ENCODE measurements around the gene NTN5. TPM values are rescaled to one million over a fixed set of nuclear protein-coding genes. Genes with fewer than 3 reads are reported as not detected.
"Not testable (repeated sequence)": the region's sequence is repeated elsewhere in the genome, so short reads cannot be mapped to it uniquely, and the experiment has no call there.

NTN5 gene
- total RNA-seq, 4 donors from 2014 or later: 0.47 to 1.9 (median 0.58) TPM; not detected in 1

GRCh38 chr19:48663667-48664066 lies 9.2 kb downstream of the NTN5 start:
- WGBS, 2 donors: 94 to 95% methylated on average over 4 of the region's 4 CpGs
- no peak for DNase-seq (ENCODE audit: low spot score in 2 of 2)
- intact Hi-C loops (cut with DNase I; ENCODE audit: low total_unique reads): no loop called here

DNA sequence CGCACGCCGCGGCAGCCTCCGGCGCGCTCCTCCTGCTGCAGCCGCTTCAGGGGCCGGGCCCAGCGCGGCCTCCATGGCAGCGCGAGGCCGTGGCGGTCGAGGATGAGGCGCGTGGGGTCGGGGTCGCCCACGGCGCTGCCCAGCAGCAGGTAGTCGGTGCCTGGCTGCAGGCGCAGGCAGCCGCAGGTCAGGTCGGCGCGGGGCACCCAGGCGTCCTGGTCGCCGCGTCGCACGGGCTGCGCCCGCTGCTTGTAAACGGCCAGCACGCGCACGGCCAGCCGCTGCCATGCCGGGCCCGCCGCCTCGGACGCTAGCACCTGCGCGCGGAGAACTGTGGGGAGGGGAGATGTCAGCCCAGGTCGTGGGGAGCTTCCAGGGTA lies 11.1 kb downstream of the NTN5 start:
- no peak overlapping the region for H3K4me3 ChIP-seq (ENCODE audit: low read depth, poor library complexity, severe bottlenecking)
- intact Hi-C loops (cut with DNase I; ENCODE audit: low total_unique reads): no loop called here
- no peak for DNase-seq (ENCODE audit: low spot score in 2 of 2)
- TF ChIP-seq POLR2A (IDR thresholded peaks at IDR 0.05): no peak
- no peak for TF ChIP-seq CTCF (IDR thresholded peaks at IDR 0.05)
- WGBS, 2 donors: 95 to 96% methylated on average over 38 to 41 of the region's 50 CpGs

More at GRCh38 chr19:48663667-48664066, 9.2 kb downstream of the NTN5 start:
- no peak overlapping the region for H3K4me3 ChIP-seq (ENCODE audit: low read depth, poor library complexity, severe bottlenecking)
- TF ChIP-seq POLR2A (IDR thresholded peaks at IDR 0.05) (no peak), CTCF (IDR thresholded peaks at IDR 0.05) (no peak)

DNA sequence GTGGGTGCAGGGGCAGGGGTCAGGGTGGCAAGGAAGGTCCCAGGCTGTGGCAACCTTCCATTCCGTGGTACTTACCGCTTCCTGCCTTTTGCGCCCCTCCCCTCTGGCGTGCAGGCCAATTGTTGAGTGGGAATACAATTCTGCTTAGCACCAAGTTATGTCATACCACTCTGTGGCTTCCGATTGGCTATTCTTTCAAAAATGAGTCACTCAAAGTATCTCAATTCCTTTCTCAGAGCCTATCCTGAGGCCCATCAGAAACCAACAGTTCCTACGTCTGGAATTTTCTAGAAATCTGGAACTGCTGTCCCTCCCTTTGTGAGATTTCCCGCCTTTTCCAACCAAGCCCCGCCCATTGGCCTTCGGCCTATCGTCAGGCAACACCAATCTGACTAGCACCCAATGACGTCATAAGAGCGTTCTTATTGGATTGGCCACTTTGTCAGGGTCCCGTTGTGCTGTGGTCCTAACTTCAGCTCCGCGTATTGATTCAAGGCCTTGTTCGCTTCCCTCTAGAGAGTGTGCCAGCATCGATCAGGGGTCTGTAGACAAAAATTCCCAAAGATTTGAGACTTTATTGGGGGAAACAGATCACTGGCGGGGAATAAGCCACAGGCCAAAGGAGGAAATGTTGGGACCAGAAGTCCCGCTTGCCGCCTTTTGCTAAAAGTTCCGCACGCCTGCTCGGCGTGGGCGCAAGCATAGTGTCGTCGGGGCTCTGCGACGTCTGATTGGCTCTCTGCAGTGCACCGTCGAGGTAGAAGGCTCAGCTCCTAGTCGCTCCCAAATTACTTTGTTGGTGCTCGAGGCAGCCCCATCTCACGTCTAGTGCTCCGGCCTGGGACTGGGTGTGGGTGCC lies 11.7 kb downstream of the NTN5 start:
- peak; percentile 80 to 94 for DNase-seq (ENCODE audit: low spot score in 2 of 2)
- no peak overlapping the region for H3K4me3 ChIP-seq (ENCODE audit: low read depth, poor library complexity, severe bottlenecking)
- no peak for TF ChIP-seq POLR2A (IDR thresholded peaks at IDR 0.05)
- no peak for TF ChIP-seq CTCF (IDR thresholded peaks at IDR 0.05)
- intact Hi-C loops (cut with DNase I; ENCODE audit: low total_unique reads): no loop called here
- 61 to 66% methylated on average over 35 of the region's 35 CpGs for WGBS, 2 donors

GRCh38 chr19:48659768-48660167 lies 13.0 kb downstream of the NTN5 start:
- no peak overlapping the region for H3K4me3 ChIP-seq (ENCODE audit: low read depth, poor library complexity, severe bottlenecking)
- no peak for DNase-seq (ENCODE audit: low spot score in 2 of 2)
- WGBS, 2 donors: 78 to 80% methylated on average over 5 of the region's 5 CpGs
- intact Hi-C loops (cut with DNase I; ENCODE audit: low total_unique reads): no loop called here
- TF ChIP-seq CTCF (IDR thresholded peaks at IDR 0.05): no peak
- TF ChIP-seq POLR2A (IDR thresholded peaks at IDR 0.05): no peak

DNA sequence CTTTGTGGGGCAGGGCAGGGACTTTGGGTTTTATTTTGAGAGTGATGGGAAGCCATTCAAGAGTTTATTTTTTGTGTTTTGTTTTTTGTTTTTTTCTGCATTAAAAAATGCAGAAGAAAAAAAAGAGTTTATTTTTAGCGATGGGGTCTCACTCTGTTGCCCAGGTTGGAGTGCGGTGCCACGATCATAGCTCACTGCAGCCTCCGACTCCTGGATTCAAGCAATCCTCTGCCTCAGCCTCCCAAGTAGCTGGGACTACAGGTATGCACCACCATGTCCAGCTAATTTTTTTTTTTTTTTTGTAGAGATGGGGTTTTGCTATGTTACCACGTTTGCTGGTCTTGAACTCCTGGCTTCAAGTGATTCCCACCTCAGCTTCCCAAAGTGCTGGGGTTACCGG lies 14.3 kb downstream of the NTN5 start:
- DNase-seq (ENCODE audit: low spot score in 2 of 2): no peak
- H3K4me3 ChIP-seq (ENCODE audit: low read depth, poor library complexity, severe bottlenecking): no peak overlapping the region
- no peak for TF ChIP-seq CTCF (IDR thresholded peaks at IDR 0.05)
- TF ChIP-seq POLR2A (IDR thresholded peaks at IDR 0.05): no peak
- 92 to 96% methylated on average over 6 of the region's 6 CpGs for WGBS, 2 donors
- intact Hi-C loops (cut with DNase I; ENCODE audit: low total_unique reads): no loop called here

DNA sequence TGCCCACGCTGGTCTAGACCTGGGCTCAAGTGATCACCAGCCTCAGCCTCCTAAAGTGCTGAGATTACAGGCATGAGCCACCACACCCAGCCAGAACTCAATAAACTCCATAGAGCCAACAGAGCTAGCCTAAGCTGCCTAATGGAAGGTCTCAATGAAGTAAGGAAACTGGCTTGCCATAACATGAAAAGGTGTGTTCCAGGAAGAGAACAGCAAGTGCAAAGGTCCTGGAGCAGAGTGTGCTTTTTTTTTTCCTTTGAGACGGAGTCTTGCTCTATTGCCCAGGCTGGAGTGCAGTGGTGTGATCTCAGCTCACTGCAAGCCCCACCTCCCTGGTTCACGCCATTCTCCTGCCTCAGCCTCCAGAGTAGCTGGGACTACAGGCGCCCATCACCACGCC lies 15.0 kb downstream of the NTN5 start:
- WGBS, 2 donors: 92 to 93% methylated on average over 5 of the region's 5 CpGs
- DNase-seq (ENCODE audit: low spot score in 2 of 2); H3K4me3 ChIP-seq (ENCODE audit: low read depth, poor library complexity, severe bottlenecking); intact Hi-C loops (cut with DNase I; ENCODE audit: low total_unique reads): not testable (repeated sequence)

Data from lower leg skin (tissue), 4 donors.